Neural progenitor cell (in vitro differentiated cells): Measurements from ENCODE around the gene DGCR6.

Source experiments
- EZH2 ChIP-seq: fragments of 200-600 bp; sonication (generic); IDR thresholded peaks from 2 replicates; pipeline ENCODE4 v1.6.1; 2017; ENCODE audit warnings: antibody characterized with exemption, mild to moderate bottlenecking, moderate library complexity
- EZH2phosphoT487 ChIP-seq: fragments of 200-600 bp; sonication (generic); IDR thresholded peaks from 2 replicates; pipeline ENCODE4 v1.6.1; 2017; ENCODE audit warnings: antibody characterized with exemption
- TF ChIP-seq, protein P1 (sequence below): fragments of 200-600 bp; sonication (generic); IDR thresholded peaks from 2 replicates; pipeline ENCODE4 v1.5.1; 2017; ENCODE audit warnings: antibody characterized with exemption, mild to moderate bottlenecking

DNA sequence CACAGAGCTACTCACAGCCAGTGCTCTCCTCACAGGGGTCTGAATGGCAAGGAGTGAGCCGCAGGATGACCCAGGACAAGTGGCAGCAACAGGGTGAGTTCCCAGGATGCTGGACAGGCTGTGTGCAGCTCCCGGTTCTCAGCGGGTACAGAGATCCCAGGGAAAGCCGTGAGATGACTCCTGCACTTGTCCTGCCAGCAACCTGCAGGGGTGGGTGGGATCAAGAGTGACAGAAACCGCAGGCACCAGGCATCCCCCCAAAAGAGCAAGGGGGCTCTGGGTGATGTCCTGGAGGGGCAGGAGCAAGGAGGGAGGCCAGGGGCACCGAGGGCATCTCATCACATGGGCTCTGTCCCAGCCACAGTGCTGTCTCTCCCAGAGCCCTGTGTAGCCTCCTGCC is 45.9 kb downstream of the DGCR6 start:
- TF ChIP-seq, protein P1, sequence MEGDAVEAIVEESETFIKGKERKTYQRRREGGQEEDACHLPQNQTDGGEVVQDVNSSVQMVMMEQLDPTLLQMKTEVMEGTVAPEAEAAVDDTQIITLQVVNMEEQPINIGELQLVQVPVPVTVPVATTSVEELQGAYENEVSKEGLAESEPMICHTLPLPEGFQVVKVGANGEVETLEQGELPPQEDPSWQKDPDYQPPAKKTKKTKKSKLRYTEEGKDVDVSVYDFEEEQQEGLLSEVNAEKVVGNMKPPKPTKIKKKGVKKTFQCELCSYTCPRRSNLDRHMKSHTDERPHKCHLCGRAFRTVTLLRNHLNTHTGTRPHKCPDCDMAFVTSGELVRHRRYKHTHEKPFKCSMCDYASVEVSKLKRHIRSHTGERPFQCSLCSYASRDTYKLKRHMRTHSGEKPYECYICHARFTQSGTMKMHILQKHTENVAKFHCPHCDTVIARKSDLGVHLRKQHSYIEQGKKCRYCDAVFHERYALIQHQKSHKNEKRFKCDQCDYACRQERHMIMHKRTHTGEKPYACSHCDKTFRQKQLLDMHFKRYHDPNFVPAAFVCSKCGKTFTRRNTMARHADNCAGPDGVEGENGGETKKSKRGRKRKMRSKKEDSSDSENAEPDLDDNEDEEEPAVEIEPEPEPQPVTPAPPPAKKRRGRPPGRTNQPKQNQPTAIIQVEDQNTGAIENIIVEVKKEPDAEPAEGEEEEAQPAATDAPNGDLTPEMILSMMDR, result no peak
- TF ChIP-seq EZH2, result no peak
- no peak for TF ChIP-seq EZH2phosphoT487
